HL-60 (cell line): Measurements from ENCODE around the gene UCMA.

Experiments
- GABPA ChIP-seq: IDR thresholded peaks from 2 replicates; pipeline ENCODE4 v1.6.1; 2012; ENCODE audit warnings: low read depth
- POLR2AphosphoS5 ChIP-seq: IDR thresholded peaks from 2 replicates; pipeline ENCODE4 v1.6.1; 2012; ENCODE audit warnings: low read depth
- SPI1 ChIP-seq: IDR thresholded peaks from 2 replicates; pipeline ENCODE4 v1.6.1; 2012; ENCODE audit warnings: low read depth, mild to moderate bottlenecking, borderline replicate concordance
- TF ChIP-seq, protein P1 (sequence below): IDR thresholded peaks from one replicate; pipeline ENCODE4 v1.5.1; 2011; ENCODE audit warnings: low read length, control low read depth, inconsistent platforms; ENCODE audit not compliant: insufficient read depth

GRCh38 chr10:13276749-13277365 lies 42.7 kb upstream of the UCMA start:
- TF ChIP-seq, protein P1, sequence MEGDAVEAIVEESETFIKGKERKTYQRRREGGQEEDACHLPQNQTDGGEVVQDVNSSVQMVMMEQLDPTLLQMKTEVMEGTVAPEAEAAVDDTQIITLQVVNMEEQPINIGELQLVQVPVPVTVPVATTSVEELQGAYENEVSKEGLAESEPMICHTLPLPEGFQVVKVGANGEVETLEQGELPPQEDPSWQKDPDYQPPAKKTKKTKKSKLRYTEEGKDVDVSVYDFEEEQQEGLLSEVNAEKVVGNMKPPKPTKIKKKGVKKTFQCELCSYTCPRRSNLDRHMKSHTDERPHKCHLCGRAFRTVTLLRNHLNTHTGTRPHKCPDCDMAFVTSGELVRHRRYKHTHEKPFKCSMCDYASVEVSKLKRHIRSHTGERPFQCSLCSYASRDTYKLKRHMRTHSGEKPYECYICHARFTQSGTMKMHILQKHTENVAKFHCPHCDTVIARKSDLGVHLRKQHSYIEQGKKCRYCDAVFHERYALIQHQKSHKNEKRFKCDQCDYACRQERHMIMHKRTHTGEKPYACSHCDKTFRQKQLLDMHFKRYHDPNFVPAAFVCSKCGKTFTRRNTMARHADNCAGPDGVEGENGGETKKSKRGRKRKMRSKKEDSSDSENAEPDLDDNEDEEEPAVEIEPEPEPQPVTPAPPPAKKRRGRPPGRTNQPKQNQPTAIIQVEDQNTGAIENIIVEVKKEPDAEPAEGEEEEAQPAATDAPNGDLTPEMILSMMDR, result no peak
- TF ChIP-seq POLR2AphosphoS5 (no peak), GABPA (no peak), SPI1 (no peak)
